ENCODE results near the gene KIF7. TPM values are rescaled to one million over a fixed set of nuclear protein-coding genes. Genes with fewer than 3 reads are reported as not detected.

Gene KIF7
- total RNA-seq, 1 experiment from 2014 or later = 1.4 TPM

DNA sequence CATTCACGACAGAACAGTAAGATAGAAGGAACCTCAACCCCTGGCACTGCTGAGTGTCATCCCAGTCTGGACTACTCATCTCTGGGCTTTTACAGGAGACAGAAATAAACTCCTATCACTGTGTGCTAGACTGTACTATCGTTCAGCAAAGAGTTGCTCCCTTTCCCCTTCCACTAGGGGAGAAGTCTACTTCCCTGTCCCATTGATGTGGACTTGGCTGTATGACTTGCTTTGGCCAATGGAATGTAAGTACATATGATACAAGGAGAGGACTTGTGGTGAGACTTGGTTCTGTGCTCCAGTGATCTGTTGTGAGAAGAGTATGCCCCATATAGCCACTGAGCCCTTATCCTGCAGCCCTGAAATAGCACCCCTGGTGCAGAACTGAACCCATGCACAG lies 5.3 kb upstream of the KIF7 start:
- H3K9me3 Mint-ChIP-seq (ENCODE audit: low read depth, unreplicated experiment) = no peaks in the 10 kb centered on the region
- peaks cover 4% of the 10 kb centered on the region for H3K36me3 Mint-ChIP-seq (ENCODE audit: insufficient read depth, unreplicated experiment)
- BruUV-seq (replicated peaks) = no TSS peak
- H3K4me3 Mint-ChIP-seq (ENCODE audit: low read depth, unreplicated experiment) = no peak overlapping the region
- TF ChIP-seq, protein P1, sequence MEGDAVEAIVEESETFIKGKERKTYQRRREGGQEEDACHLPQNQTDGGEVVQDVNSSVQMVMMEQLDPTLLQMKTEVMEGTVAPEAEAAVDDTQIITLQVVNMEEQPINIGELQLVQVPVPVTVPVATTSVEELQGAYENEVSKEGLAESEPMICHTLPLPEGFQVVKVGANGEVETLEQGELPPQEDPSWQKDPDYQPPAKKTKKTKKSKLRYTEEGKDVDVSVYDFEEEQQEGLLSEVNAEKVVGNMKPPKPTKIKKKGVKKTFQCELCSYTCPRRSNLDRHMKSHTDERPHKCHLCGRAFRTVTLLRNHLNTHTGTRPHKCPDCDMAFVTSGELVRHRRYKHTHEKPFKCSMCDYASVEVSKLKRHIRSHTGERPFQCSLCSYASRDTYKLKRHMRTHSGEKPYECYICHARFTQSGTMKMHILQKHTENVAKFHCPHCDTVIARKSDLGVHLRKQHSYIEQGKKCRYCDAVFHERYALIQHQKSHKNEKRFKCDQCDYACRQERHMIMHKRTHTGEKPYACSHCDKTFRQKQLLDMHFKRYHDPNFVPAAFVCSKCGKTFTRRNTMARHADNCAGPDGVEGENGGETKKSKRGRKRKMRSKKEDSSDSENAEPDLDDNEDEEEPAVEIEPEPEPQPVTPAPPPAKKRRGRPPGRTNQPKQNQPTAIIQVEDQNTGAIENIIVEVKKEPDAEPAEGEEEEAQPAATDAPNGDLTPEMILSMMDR (IDR thresholded peaks at IDR 0.05; ENCODE audit: unreplicated experiment) = no peak
- peaks cover 7% of the 10 kb centered on the region for H3K27me3 Mint-ChIP-seq (ENCODE audit: unreplicated experiment)
- DNase-seq = no peak
- peaks cover 27% of the 10 kb centered on the region for H3K4me1 Mint-ChIP-seq (ENCODE audit: low read depth, unreplicated experiment)
- no peak overlapping the region for H3K27ac Mint-ChIP-seq (ENCODE audit: unreplicated experiment)
- intact Hi-C loops (cut with micrococcal nuclease; ENCODE audit: unreplicated experiment) = no loop called here
- CTCF ChIA-PET = no interaction called here

DNA sequence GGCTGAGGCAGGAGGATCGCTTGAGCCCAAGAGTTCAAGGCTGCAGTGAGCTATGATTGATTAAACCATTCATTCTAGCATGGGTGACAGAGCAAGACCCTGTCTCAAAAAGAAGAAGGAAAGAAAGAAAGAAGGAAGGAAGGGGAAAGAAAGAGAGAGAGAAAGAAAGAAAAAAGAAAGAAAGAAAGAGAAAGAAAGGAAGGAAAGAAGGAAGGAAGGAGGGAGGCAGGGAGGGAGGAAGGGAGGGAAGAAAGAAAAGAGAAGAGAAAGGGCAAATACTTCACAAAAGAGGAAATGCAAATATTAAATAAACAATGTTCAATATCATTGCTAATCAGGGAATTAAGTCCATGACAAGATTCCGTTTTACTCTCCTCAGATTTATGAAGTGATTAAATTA lies 4.0 kb upstream of the KIF7 start:
- Mint-ChIP-seq H3K27me3 (ENCODE audit: unreplicated experiment) (peaks cover 19% of the 10 kb centered on the region), H3K9me3 (ENCODE audit: low read depth, unreplicated experiment) (no peaks in the 10 kb centered on the region), H3K4me1 (ENCODE audit: low read depth, unreplicated experiment) (peaks cover 28% of the 10 kb centered on the region), H3K36me3 (ENCODE audit: insufficient read depth, unreplicated experiment) (peaks cover 15% of the 10 kb centered on the region), H3K27ac (ENCODE audit: unreplicated experiment) (no peak overlapping the region), H3K4me3 (ENCODE audit: low read depth, unreplicated experiment) (no peak overlapping the region)
- intact Hi-C loops (cut with micrococcal nuclease; ENCODE audit: unreplicated experiment) = no loop called here
- no peak for DNase-seq
- no TSS peak for BruUV-seq (replicated peaks)
- TF ChIP-seq, protein P1 (IDR thresholded peaks at IDR 0.05; ENCODE audit: unreplicated experiment) = no peak
- CTCF ChIA-PET = interaction anchor here (0.8 kb wide), 1 partner anchor 9 kb away, joined by 3 read pairs; no protein-coding TSS in a partner anchor

- TF ChIP-seq, protein P1 (IDR thresholded peaks at IDR 0.05; ENCODE audit: unreplicated experiment) = no peak
- Mint-ChIP-seq H3K4me3 (ENCODE audit: low read depth, unreplicated experiment) (no peak overlapping the region), H3K9me3 (ENCODE audit: low read depth, unreplicated experiment) (no peaks in the 10 kb centered on the region), H3K27me3 (ENCODE audit: unreplicated experiment) (peaks cover 35% of the 10 kb centered on the region), H3K36me3 (ENCODE audit: insufficient read depth, unreplicated experiment) (peaks cover 15% of the 10 kb centered on the region), H3K4me1 (ENCODE audit: low read depth, unreplicated experiment) (peaks cover 25% of the 10 kb centered on the region), H3K27ac (ENCODE audit: unreplicated experiment) (no peak overlapping the region)
- BruUV-seq (replicated peaks) = no TSS peak
- no peak for DNase-seq
- intact Hi-C loops (cut with micrococcal nuclease; ENCODE audit: unreplicated experiment) = no loop called here
- CTCF ChIA-PET = interaction anchor here (0.8 kb wide), 1 partner anchor 25 kb away, joined by 3 read pairs; no protein-coding TSS in a partner anchor
These were observed 2.5 kb upstream of the KIF7 start for GRCh38 chr15:89657686-89658200.

DNA sequence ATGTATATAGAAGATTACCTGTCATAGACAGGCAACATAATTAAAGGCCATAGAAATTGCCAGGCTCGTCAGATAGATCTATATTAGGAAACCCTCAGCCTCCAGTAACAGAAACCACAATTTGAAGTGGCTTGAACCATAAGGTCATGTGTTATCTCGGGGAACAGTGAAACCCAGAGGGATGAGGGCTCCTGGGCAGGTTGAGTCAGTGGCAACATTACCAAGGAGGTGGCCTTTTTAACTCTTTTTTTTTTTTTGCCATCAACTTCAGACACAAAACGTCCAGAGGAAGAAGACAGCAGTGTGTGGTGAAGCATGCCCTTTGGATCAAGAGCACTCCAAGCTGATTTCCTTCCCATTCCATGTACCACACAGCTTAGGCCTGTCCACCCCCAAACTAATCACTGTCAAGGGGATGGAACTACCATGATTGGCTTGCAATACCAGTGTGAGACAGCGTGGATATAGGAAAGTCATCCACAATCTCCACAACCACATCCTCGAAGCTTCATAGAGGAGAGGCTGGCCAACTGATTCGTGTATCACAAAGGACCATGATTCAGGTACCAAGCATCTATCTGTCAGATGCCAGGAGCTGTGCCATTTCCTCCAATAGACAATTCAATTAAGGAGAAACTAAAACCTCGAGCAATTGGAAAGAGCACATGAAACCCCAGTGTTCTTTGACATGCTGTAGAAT lies 999 bp upstream of the KIF7 start:
- peaks cover 15% of the 10 kb centered on the region for H3K36me3 Mint-ChIP-seq (ENCODE audit: insufficient read depth, unreplicated experiment)
- no peak for DNase-seq
- peak overlapping the region; percentile 86 for H3K4me3 Mint-ChIP-seq (ENCODE audit: low read depth, unreplicated experiment)
- no peaks in the 10 kb centered on the region for H3K9me3 Mint-ChIP-seq (ENCODE audit: low read depth, unreplicated experiment)
- intact Hi-C loops (cut with micrococcal nuclease; ENCODE audit: unreplicated experiment) = no loop called here
- peaks cover 19% of the 10 kb centered on the region for H3K4me1 Mint-ChIP-seq (ENCODE audit: low read depth, unreplicated experiment)
- CTCF ChIA-PET = interaction anchor here (0.5 to 0.7 kb wide), 2 partner anchors 137 to 409 kb away, joined by 3 read pairs; no protein-coding TSS in a partner anchor
- no TSS peak for BruUV-seq (replicated peaks)
- TF ChIP-seq, protein P1 (IDR thresholded peaks at IDR 0.05; ENCODE audit: unreplicated experiment) = no peak
- H3K27ac Mint-ChIP-seq (ENCODE audit: unreplicated experiment) = no peak overlapping the region
- peaks cover 36% of the 10 kb centered on the region for H3K27me3 Mint-ChIP-seq (ENCODE audit: unreplicated experiment)
